IMR-90 (cell line): ENCODE data around the gene NTNG2. TPM values are rescaled to one million over a fixed set of nuclear protein-coding genes. Genes with fewer than 3 reads are reported as not detected.

Source experiments
- ATAC-seq: fragments of 200-7000 bp; cut with Tn5 transposase; 2 replicates; pipeline ENCODE4 v1.9.1; 2020; ENCODE audit warnings: low read depth, mild to moderate bottlenecking, moderate library complexity
- BruUV-seq: library from RNA; stranded (reverse); fragments of 400-500 nt; replicated peaks from 2 replicates; lab custom pipeline; 2021; lab: Mats Ljungman, UMichigan
- CTCF ChIA-PET: fragments of 300-600 bp; formaldehyde crosslinking; extraction: SDS; loops from one replicate; lab custom pipeline; 2021; ENCODE audit warnings: antibody characterized with exemption; lab: Yijun Ruan, JAX
- POLR2A ChIA-PET: fragments of 300-600 bp; sonication (Branson Sonifier 250); formaldehyde crosslinking; loops from one replicate; lab custom pipeline; 2022; ENCODE audit warnings: antibody characterized with exemption; ENCODE audit not compliant: unreplicated experiment; lab: Charles Lee
- DNase-seq: peaks from one replicate; pipeline ENCODE4 v3.0.0; 2013
- H2AFZ ChIP-seq: replicated peaks from 2 replicates; pipeline ENCODE3; 2013; ENCODE audit warnings: low read length, mild to moderate bottlenecking; ENCODE audit not compliant: poor library complexity
- H2AK5ac ChIP-seq: 2 replicates; pipeline ENCODE4 v1.6.1; 2013; ENCODE audit warnings: low read depth, low read length, inconsistent platforms
- H2AK9ac ChIP-seq: replicated peaks from 2 replicates; pipeline ENCODE3; 2013; ENCODE audit warnings: mild to moderate bottlenecking, low read depth, low read length, moderate library complexity; ENCODE audit not compliant: poor library complexity
- H2BK120ac ChIP-seq: 2 replicates; pipeline ENCODE4 v1.6.1; 2013; ENCODE audit warnings: low read depth, low read length, inconsistent platforms
- H2BK15ac ChIP-seq: 3 replicates; pipeline ENCODE4 v1.6.1; 2013; ENCODE audit warnings: low read depth, low read length, inconsistent platforms
- H2BK20ac ChIP-seq: 2 replicates; pipeline ENCODE4 v1.6.1; 2013; ENCODE audit warnings: low read depth, mild to moderate bottlenecking, inconsistent platforms, low read length, moderate library complexity
- H2BK5ac ChIP-seq: 2 replicates; pipeline ENCODE4 v1.6.1; 2013; ENCODE audit warnings: mild to moderate bottlenecking, low read depth, low read length, inconsistent platforms; ENCODE audit not compliant: poor library complexity, severe bottlenecking
- H3K14ac ChIP-seq: replicated peaks from 2 replicates; pipeline ENCODE4 v1.6.1; 2013; ENCODE audit warnings: low read depth, low read length, inconsistent platforms
- H3K18ac ChIP-seq: 2 replicates; pipeline ENCODE4 v1.6.1; 2013; ENCODE audit warnings: low read depth, low read length, control low read depth
- H3K23ac ChIP-seq: 2 replicates; pipeline ENCODE4 v1.6.1; 2013; ENCODE audit warnings: low read depth, low read length, inconsistent platforms
- H3K27ac ChIP-seq: 2 replicates; pipeline ENCODE4 v1.5.1; 2013; ENCODE audit warnings: mild to moderate bottlenecking, control low read depth, low read length; ENCODE audit not compliant: insufficient read depth
- H3K27me3 ChIP-seq: 2 replicates; pipeline ENCODE4 v1.6.1; 2013; ENCODE audit warnings: low read length; ENCODE audit not compliant: control insufficient read depth, insufficient read depth
- H3K36me3 ChIP-seq: 2 replicates; pipeline ENCODE4 v1.6.1; 2013; ENCODE audit warnings: low read length, mixed read lengths; ENCODE audit not compliant: control insufficient read depth, insufficient read depth
- H3K4ac ChIP-seq: 2 replicates; pipeline ENCODE4 v1.6.1; 2013; ENCODE audit warnings: low read depth, low read length, inconsistent platforms
- H3K4me1 ChIP-seq: 2 replicates; pipeline ENCODE4 v1.6.1; 2013; ENCODE audit warnings: low read length, mixed read lengths; ENCODE audit not compliant: control insufficient read depth, insufficient read depth
- H3K4me2 ChIP-seq: 2 replicates; pipeline ENCODE4 v1.6.1; 2013; ENCODE audit warnings: low read depth, mild to moderate bottlenecking, control low read depth, low read length, moderate library complexity
- H3K4me3 ChIP-seq: 2 replicates; pipeline ENCODE4 v1.5.1; 2013; ENCODE audit warnings: low read depth, mild to moderate bottlenecking, control low read depth, low read length, moderate library complexity; ENCODE audit not compliant: insufficient read depth
- H3K56ac ChIP-seq: 2 replicates; pipeline ENCODE4 v1.6.1; 2013; ENCODE audit warnings: low read length, inconsistent platforms; ENCODE audit not compliant: insufficient read depth; ENCODE audit errors: extremely low read depth
- H3K79me1 ChIP-seq, 2 experiments: 2 replicates each; pipeline ENCODE4 v1.6.1; 2013; ENCODE audit warnings: low read length in 2 of 2, inconsistent platforms in 1 of 2, low read depth in 1 of 2
- H3K9ac ChIP-seq: 2 replicates; pipeline ENCODE4 v1.6.1; 2013; ENCODE audit warnings: low read depth, low read length, control low read depth
- H3K9me1 ChIP-seq: 2 replicates; pipeline ENCODE4 v1.6.1; 2013; ENCODE audit warnings: low read length, inconsistent platforms; ENCODE audit not compliant: insufficient read depth
- H3K9me3 ChIP-seq: 2 replicates; pipeline ENCODE4 v1.6.1; 2013; ENCODE audit warnings: low read length; ENCODE audit not compliant: control insufficient read depth, insufficient read depth
- H4K20me1 ChIP-seq: 2 replicates; pipeline ENCODE4 v1.6.1; 2013; ENCODE audit warnings: low read length, inconsistent platforms; ENCODE audit not compliant: insufficient read depth
- H4K5ac ChIP-seq: 2 replicates; pipeline ENCODE4 v1.6.1; 2013; ENCODE audit warnings: mild to moderate bottlenecking, low read depth, low read length, control low read depth
- H4K8ac ChIP-seq, 2 experiments: 2 replicates each; pipeline ENCODE4 v1.6.1; 2013; ENCODE audit warnings: low read depth in 2 of 2, low read length in 2 of 2, control low read depth in 1 of 2, inconsistent platforms in 1 of 2
- H4K91ac ChIP-seq: 2 replicates; pipeline ENCODE4 v1.6.1; 2013; ENCODE audit warnings: low read depth, low read length, inconsistent platforms; ENCODE audit not compliant: insufficient read depth
- CEBPB ChIP-seq: IDR thresholded peaks from 2 replicates; pipeline ENCODE4 v1.6.1; 2012; ENCODE audit warnings: low read depth, low read length, improper control_type of control experiment
- FOS ChIP-seq: fragments of 150-350 bp; IDR thresholded peaks from 2 replicates; pipeline ENCODE4 v1.6.1; 2016; ENCODE audit warnings: low read depth, low read length
- MAFK ChIP-seq: IDR thresholded peaks from 2 replicates; pipeline ENCODE4 v1.6.1; 2012; ENCODE audit warnings: low read depth, low read length, improper control_type of control experiment
- MAZ ChIP-seq: IDR thresholded peaks from 2 replicates; pipeline ENCODE4 v1.6.1; 2012; ENCODE audit warnings: low read depth, mild to moderate bottlenecking, low read length, improper control_type of control experiment, moderate library complexity, borderline replicate concordance
- NFE2L2 ChIP-seq: fragments of 150-350 bp; IDR thresholded peaks from 2 replicates; pipeline ENCODE4 v1.6.1; 2016; ENCODE audit warnings: low read depth, mild to moderate bottlenecking, low read length
- POLR2A ChIP-seq: IDR thresholded peaks from 2 replicates; pipeline ENCODE4 v1.6.1; 2012; ENCODE audit warnings: mild to moderate bottlenecking, low read depth, low read length
- RAD21 ChIP-seq: IDR thresholded peaks from 2 replicates; pipeline ENCODE4 v1.6.1; 2012; ENCODE audit warnings: low read length, improper control_type of control experiment
- RCOR1 ChIP-seq: IDR thresholded peaks from 2 replicates; pipeline ENCODE4 v1.6.1; 2012; ENCODE audit warnings: mild to moderate bottlenecking, low read length, improper control_type of control experiment; ENCODE audit not compliant: insufficient replicate concordance
- RFX5 ChIP-seq: IDR thresholded peaks from 2 replicates; pipeline ENCODE4 v1.8.0; 2012; ENCODE audit warnings: low read depth, mild to moderate bottlenecking, low read length, moderate library complexity
- SMC3 ChIP-seq: fragments of 150-350 bp; IDR thresholded peaks from 2 replicates; pipeline ENCODE4 v1.6.1; 2016; ENCODE audit warnings: low read depth, mild to moderate bottlenecking, antibody characterized with exemption, low read length, moderate library complexity
- WGBS, 2 experiments: methylation state at CpG; one replicate each; pipeline versions ENCODE4 v1.1.5 to v1.1.7; 2013; ENCODE audit warnings: missing lambda C conversion rate in 2 of 2; ENCODE audit not compliant: insufficient read length in 1 of 2; ENCODE audit errors: extremely low coverage in 2 of 2; 5-methylcytosine and 5-hydroxymethylcytosine counted together
- dilution Hi-C: fragments of 300-500 bp; cut with HindIII; formaldehyde crosslinking; loops from one replicate; pipeline ENCODE4 v1.14.3; 2018; ENCODE audit warnings: low sequenced_read_pairs; ENCODE audit not compliant: unreplicated experiment
- in situ Hi-C: fragments of 300-500 bp; cut with MboI; formaldehyde crosslinking; loops from 3 replicates; pipeline ENCODE4 v1.14.3; 2019; ENCODE audit warnings: low sequenced_read_pairs, inconsistent platforms, mixed read lengths
- intact Hi-C: fragments of 100-400 bp; cut with micrococcal nuclease; formaldehyde crosslinking; loops from 2 replicates; pipeline ENCODE4 v1.10.0; 2022
- polyA plus RNA-seq, 3 experiments: library from polyadenylated mRNA; depleted of rRNA; stranded (reverse); fragments of >200 nt; gene quantifications; 2 replicates each; pipeline ENCODE4 v1.2.3, GENCODE V29; 2012; ENCODE audit warnings: low replicate concordance in 1 of 3
- total RNA-seq: library from RNA; depleted of rRNA; stranded (reverse); fragments of >200 nt; gene quantifications from 2 replicates; pipeline ENCODE4 v1.2.3, GENCODE V29; 2012
- TF ChIP-seq, protein P1 (sequence below): fragments of 150-350 bp; IDR thresholded peaks from 2 replicates; pipeline ENCODE4 v1.6.1; 2016; ENCODE audit warnings: low read depth, mild to moderate bottlenecking, low read length, moderate library complexity, borderline replicate concordance
- TF ChIP-seq, protein P2 (sequence below): fragments of 150-350 bp; IDR thresholded peaks from 2 replicates; pipeline ENCODE4 v1.6.1; 2017; ENCODE audit warnings: mild to moderate bottlenecking, antibody characterized with exemption, low read length, low read depth
- TF ChIP-seq, protein P3 (sequence below): conservative IDR thresholded peaks from 2 replicates; pipeline ENCODE4 v1.5.1; 2012; ENCODE audit warnings: mild to moderate bottlenecking, low read depth, low read length, improper control_type of control experiment

The NTNG2 gene
- total and polyA plus RNA-seq, 2 of the 4 experiments (the other 2 are of a cell fraction) = 0.54 to 0.84 TPM

DNA sequence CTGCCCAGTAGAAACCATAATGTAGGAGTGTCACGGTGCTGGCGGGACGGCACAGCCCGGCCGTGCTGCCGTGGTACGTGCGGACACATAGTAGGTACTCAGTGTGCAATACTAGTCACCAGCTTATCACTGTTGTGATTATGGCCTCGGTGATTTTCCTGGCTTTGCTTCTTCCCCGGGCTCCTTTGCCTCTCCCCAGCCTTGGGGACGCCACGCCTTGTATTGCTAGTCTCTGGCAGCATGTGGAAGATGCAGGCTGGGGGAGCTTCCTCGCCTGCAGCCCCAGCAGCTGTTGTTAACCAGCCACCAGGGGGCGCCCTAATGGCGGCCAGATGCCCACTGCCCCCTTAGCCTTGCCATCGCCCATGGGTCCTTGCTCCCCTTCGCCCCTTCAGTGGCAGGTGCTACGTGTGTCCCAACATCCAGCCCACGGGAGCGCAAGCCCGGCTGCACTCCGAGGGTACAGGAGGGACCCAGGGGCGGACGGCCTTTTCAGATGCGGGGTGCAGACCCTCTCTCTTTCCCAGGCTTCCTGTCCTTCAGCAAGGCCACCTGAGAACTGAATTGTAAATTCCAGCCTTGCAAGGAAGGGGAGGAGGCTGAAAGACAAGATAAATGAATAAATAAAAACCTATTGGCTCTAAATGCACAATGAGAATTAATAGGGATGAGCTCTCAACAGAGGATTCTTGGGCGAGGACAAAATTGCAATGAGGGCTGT lies 8.0 kb downstream of the NTNG2 start:
- ATAC-seq (peak; percentile 70), DNase-seq (peak; percentile 51)
- CTCF ChIA-PET = interaction anchor here (0.6 to 1.4 kb wide), 3 partner anchors 19 to 78 kb away, joined by 3 to 11 read pairs (median 3); no protein-coding TSS in a partner anchor
- no peak overlapping the region for H3K56ac ChIP-seq
- no peaks in the 10 kb centered on the region; the same call in 1 of the 2 replicates for H3K4me1 ChIP-seq
- no peak overlapping the region for H2BK5ac ChIP-seq
- H4K8ac ChIP-seq = no peak overlapping the region
- no peak overlapping the region for H3K9ac ChIP-seq
- intact Hi-C loops (loop anchor here (1.0 to 10.0 kb wide), 2 partner anchors 66 to 145 kb away; no protein-coding TSS in a partner anchor), in situ Hi-C loops (loop anchor here (10.0 kb wide), 1 partner anchor 405 kb away; no protein-coding TSS in a partner anchor), dilution Hi-C loops (no loop called here)
- WGBS, 2 experiments = 52% methylated on average over 21 of the region's 26 CpGs; no CpG with 5 or more reads in 1 of the 2 experiments
- H2BK20ac ChIP-seq = no peak overlapping the region
- H2AK9ac ChIP-seq = no peak overlapping the region
- no peaks in the 10 kb centered on the region for H3K9me1 ChIP-seq
- peak overlapping the region; percentile 59 for H2AFZ ChIP-seq
- POLR2A ChIA-PET = no interaction called here
- peaks cover 20% of the 10 kb centered on the region; the same call in 1 of the 2 replicates for H4K20me1 ChIP-seq
- H3K4me2 ChIP-seq = no peak overlapping the region
- H3K9me3 ChIP-seq = no peaks in the 10 kb centered on the region
- H2AK5ac ChIP-seq = no peak overlapping the region
- BruUV-seq = no TSS peak
- H2BK120ac ChIP-seq = no peak overlapping the region
- H4K5ac ChIP-seq = no peak overlapping the region
- no peak overlapping the region for H3K18ac ChIP-seq
- no peak overlapping the region for H3K14ac ChIP-seq
- H2BK15ac ChIP-seq = no peak overlapping the region
- H3K79me1 ChIP-seq = no peaks in the 10 kb centered on the region
- H3K4me3 ChIP-seq = no peak overlapping the region
- no peaks in the 10 kb centered on the region for H3K36me3 ChIP-seq
- H3K27me3 ChIP-seq = peaks cover 18% of the 10 kb centered on the region
- no peak overlapping the region for H4K91ac ChIP-seq
- TF ChIP-seq NFE2L2 (no peak), RAD21 (peak; percentile 71), MAFK (no peak), RCOR1 (no peak), FOS (no peak), MAZ (no peak), SMC3 (peak; percentile 85), POLR2A (no peak), RFX5 (no peak), CEBPB (no peak)
- TF ChIP-seq, protein P1, sequence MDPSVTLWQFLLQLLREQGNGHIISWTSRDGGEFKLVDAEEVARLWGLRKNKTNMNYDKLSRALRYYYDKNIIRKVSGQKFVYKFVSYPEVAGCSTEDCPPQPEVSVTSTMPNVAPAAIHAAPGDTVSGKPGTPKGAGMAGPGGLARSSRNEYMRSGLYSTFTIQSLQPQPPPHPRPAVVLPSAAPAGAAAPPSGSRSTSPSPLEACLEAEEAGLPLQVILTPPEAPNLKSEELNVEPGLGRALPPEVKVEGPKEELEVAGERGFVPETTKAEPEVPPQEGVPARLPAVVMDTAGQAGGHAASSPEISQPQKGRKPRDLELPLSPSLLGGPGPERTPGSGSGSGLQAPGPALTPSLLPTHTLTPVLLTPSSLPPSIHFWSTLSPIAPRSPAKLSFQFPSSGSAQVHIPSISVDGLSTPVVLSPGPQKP = no peak
- TF ChIP-seq, protein P2, sequence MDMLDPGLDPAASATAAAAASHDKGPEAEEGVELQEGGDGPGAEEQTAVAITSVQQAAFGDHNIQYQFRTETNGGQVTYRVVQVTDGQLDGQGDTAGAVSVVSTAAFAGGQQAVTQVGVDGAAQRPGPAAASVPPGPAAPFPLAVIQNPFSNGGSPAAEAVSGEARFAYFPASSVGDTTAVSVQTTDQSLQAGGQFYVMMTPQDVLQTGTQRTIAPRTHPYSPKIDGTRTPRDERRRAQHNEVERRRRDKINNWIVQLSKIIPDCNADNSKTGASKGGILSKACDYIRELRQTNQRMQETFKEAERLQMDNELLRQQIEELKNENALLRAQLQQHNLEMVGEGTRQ = no peak
- TF ChIP-seq, protein P3, sequence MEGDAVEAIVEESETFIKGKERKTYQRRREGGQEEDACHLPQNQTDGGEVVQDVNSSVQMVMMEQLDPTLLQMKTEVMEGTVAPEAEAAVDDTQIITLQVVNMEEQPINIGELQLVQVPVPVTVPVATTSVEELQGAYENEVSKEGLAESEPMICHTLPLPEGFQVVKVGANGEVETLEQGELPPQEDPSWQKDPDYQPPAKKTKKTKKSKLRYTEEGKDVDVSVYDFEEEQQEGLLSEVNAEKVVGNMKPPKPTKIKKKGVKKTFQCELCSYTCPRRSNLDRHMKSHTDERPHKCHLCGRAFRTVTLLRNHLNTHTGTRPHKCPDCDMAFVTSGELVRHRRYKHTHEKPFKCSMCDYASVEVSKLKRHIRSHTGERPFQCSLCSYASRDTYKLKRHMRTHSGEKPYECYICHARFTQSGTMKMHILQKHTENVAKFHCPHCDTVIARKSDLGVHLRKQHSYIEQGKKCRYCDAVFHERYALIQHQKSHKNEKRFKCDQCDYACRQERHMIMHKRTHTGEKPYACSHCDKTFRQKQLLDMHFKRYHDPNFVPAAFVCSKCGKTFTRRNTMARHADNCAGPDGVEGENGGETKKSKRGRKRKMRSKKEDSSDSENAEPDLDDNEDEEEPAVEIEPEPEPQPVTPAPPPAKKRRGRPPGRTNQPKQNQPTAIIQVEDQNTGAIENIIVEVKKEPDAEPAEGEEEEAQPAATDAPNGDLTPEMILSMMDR = peak; percentile 73
- no peak overlapping the region for H3K4ac ChIP-seq
- no peak overlapping the region for H3K23ac ChIP-seq
- no peak overlapping the region for H3K27ac ChIP-seq
